ENCODE measurements around the gene UBAC2. TPM values are rescaled to one million over a fixed set of nuclear protein-coding genes. Genes with fewer than 3 reads are reported as not detected.
"Not testable (repeated sequence)": the region's sequence is repeated elsewhere in the genome, so short reads cannot be mapped to it uniquely, and the experiment has no call there.

UBAC2 gene
- total and polyA plus RNA-seq, 7 donors = 31.8 to 73.9 (median 47.6) TPM

DNA sequence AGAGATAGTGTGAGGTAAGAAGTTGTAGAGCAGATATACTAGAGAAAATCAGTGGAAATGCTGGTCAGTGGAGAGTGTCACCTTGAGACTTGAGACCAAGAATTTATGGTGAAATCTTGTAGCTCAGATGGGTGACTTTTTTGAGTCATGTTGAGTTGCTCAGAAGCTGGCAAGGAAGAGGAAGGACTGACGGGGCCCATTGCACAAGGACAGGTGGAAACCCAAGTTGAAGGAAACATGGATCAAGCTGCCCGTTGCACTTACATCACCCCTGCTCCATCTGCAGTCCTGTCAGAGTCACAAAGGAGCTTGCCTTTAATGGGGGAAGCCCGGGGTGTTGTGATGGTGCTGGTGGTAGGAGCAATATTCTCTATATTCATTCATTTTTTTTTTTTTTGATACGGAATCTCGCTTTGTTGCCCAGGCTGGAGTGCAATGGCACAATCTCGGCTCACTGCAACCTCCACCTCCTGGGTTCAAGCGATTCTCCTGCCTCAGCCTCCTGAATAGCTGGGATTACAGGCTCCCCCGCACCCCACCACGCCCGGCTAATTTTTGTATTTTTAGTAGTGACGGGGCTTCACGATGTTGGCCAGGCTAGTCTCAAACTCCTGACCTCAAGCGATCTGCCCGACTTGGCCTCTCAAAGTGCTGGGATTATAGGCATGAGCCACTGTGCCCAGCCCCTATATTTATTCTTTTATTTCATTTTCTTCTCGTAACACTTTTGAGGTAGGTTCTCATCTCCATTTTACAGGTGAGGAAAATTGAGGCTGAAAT lies 27.4 kb downstream of the UBAC2 start:
- intact Hi-C loops (cut with DNase I) = no loop called here
- Histone ChIP-seq H3K4me3 (no peak overlapping the region), H3K27ac (peak overlapping the region in 1 of 4 donors; percentile 56), H3K9me3 (no peaks in the 10 kb centered on the region), H3K27me3 (no peaks in the 10 kb centered on the region), H3K36me3 (no peaks in the 10 kb centered on the region), H3K4me1 (peaks cover 0 to 35% (median 16%) of the 10 kb centered on the region in 4 donors)
- TF ChIP-seq EP300 (IDR thresholded peaks at IDR 0.05) (no peak), POLR2A (IDR thresholded peaks at IDR 0.05) (no peak), POLR2AphosphoS5 (IDR thresholded peaks at IDR 0.05) (no peak)
- TF ChIP-seq, protein P1, sequence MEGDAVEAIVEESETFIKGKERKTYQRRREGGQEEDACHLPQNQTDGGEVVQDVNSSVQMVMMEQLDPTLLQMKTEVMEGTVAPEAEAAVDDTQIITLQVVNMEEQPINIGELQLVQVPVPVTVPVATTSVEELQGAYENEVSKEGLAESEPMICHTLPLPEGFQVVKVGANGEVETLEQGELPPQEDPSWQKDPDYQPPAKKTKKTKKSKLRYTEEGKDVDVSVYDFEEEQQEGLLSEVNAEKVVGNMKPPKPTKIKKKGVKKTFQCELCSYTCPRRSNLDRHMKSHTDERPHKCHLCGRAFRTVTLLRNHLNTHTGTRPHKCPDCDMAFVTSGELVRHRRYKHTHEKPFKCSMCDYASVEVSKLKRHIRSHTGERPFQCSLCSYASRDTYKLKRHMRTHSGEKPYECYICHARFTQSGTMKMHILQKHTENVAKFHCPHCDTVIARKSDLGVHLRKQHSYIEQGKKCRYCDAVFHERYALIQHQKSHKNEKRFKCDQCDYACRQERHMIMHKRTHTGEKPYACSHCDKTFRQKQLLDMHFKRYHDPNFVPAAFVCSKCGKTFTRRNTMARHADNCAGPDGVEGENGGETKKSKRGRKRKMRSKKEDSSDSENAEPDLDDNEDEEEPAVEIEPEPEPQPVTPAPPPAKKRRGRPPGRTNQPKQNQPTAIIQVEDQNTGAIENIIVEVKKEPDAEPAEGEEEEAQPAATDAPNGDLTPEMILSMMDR (IDR thresholded peaks at IDR 0.05) = no peak
- DNase-seq = no peak
- 83 to 86% methylated on average over 15 of the region's 15 CpGs for WGBS, 2 donors

DNA sequence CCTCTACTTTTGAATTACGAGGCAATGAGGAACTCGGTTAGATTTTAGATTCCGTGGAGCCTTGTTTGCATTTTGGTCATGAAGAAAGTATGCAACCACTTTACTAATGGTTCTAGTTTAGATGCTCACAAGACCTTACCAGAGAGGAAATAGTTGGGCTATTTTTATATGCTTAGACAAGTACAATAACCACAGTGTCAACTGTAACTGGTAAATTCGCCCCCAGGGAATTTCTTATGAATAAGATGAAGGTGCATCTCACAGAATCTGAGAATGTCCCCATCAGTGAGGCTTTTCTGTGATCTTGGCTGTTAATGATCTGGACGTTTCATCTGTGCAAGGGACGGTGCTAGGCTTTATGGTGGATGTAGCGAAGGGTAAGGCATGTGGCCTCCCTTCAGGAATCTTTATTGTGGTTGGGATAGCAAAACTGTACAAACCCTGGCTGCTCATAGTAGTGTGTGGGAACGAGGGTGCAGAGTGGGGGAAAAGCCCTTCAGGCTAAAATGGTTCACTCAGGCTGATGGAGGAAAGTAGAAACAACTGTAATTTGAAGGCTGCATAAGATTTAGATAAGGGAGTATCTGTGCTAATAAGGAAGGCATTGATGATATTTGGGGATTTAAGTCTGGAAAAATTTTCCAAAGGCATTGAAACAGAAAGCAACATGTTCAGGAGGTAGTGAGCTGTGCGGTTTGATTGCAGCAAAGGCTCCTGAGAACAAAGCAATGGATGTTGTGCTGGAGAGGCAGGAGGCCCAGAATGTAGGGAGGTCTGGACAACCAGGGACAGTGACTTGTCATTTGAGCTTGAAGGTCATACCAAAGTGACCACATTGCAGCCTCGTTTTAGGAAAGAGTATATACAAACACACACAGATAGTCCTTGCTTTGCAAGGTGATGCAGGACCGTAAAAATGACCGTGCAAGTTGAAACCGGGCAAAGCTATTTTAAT lies 28.4 kb downstream of the UBAC2 start:
- peaks cover 0 to 31% (median 16%) of the 10 kb centered on the region in 4 donors for H3K4me1 ChIP-seq
- no peaks in the 10 kb centered on the region for H3K27me3 ChIP-seq
- H3K27ac ChIP-seq = peak overlapping the region in 1 of 4 donors; percentile 56
- no peak for TF ChIP-seq POLR2AphosphoS5 (IDR thresholded peaks at IDR 0.05)
- 46 to 65% methylated on average over 13 of the region's 13 CpGs for WGBS, 2 donors
- no peaks in the 10 kb centered on the region for H3K9me3 ChIP-seq
- no peak for DNase-seq
- no peaks in the 10 kb centered on the region for H3K36me3 ChIP-seq
- intact Hi-C loops (cut with DNase I) = no loop called here
- H3K4me3 ChIP-seq = no peak overlapping the region

DNA sequence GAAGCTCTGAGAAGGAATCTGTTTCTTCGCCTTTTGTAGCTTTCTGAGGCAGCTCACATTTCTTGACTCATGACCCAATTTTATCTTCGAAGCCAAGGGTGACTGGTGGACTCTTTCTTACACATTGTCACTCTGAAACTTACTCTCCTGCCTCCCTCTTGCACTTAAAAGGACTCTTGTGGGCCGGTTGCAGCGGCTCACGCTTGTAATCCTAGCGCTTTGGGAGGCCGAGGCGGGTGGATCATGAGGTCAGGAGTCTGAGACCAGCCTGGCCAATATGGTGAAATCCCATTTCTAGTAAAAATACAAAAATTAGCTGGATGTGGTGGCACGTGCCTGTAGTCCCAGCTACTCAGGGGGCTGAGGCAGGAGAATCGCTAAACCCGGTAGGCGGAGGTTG lies 29.9 kb downstream of the UBAC2 start:
- H3K9me3 ChIP-seq; H3K27me3 ChIP-seq; DNase-seq; H3K36me3 ChIP-seq; H3K4me3 ChIP-seq; intact Hi-C loops (cut with DNase I); H3K27ac ChIP-seq: not testable (repeated sequence)
- WGBS, 2 donors = 93 to 95% methylated on average over 12 of the region's 12 CpGs
- H3K4me1 ChIP-seq = peaks cover 0 to 28% (median 16%) of the 10 kb centered on the region in 4 donors

DNA sequence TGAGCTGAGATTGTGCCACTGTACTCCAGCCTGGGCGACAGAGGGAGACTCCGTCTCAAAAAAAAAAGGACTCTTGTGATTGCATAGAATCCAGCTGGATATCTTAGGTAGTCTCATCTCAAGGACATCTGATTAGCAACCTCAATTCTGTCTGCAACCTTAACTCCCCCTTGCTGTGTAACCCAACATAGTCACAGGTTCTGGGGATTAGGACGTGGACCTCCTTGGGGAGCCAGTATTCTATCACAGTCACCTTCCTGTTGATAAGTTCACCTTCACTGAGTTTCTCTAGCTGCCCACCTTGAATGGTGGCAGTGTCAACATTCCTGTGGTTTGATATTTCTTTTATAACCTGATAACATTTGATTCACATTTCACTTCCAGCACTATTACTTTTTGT lies 30.3 kb downstream of the UBAC2 start:
- 78 to 81% methylated on average over 3 of the region's 3 CpGs for WGBS, 2 donors

DNA sequence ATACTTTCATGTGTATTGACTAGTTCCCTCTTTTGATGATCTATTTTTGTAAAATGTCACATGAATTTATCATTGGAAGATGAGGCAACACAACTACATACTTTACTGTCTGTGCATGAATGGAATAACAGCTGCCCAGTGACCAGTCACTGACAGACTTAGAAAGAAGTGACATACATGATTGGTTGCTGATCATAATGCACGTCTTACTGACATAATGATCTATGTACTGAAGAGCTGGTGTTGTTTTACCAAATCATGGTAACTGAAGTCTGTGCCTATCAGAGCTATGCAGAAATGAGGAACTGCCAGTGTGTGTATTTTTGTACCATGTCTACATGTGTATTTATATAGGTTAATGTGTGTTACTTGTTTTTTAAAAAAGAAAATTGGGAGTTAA lies 31.1 kb downstream of the UBAC2 start:
- H3K9me3 ChIP-seq = no peaks in the 10 kb centered on the region
- no peaks in the 10 kb centered on the region for H3K27me3 ChIP-seq
- H3K4me3 ChIP-seq = no peak overlapping the region
- DNase-seq = no peak
- TF ChIP-seq, protein P1 (IDR thresholded peaks at IDR 0.05) = no peak
- TF ChIP-seq EP300 (IDR thresholded peaks at IDR 0.05) (no peak), POLR2A (IDR thresholded peaks at IDR 0.05) (no peak)
- intact Hi-C loops (cut with DNase I) = no loop called here
- H3K36me3 ChIP-seq = no peaks in the 10 kb centered on the region
- no peak overlapping the region for H3K27ac ChIP-seq
- peaks cover 0 to 27% (median 13%) of the 10 kb centered on the region in 4 donors for H3K4me1 ChIP-seq
- 50 to 55% methylated on average over 1 of the region's 1 CpG for WGBS, 2 donors

More for the DNA sequence above, 30.3 kb downstream of the UBAC2 start:
- H3K4me3 ChIP-seq = no peak overlapping the region
- no peak for DNase-seq
- intact Hi-C loops (cut with DNase I) = no loop called here
- H3K36me3 ChIP-seq = no peaks in the 10 kb centered on the region
- peaks cover 0 to 27% (median 16%) of the 10 kb centered on the region in 4 donors for H3K4me1 ChIP-seq
- no peaks in the 10 kb centered on the region for H3K9me3 ChIP-seq
- TF ChIP-seq, protein P1 (IDR thresholded peaks at IDR 0.05) = no peak
- TF ChIP-seq POLR2A (IDR thresholded peaks at IDR 0.05) (no peak), POLR2AphosphoS5 (IDR thresholded peaks at IDR 0.05) (no peak), EP300 (IDR thresholded peaks at IDR 0.05) (no peak)
- no peak overlapping the region for H3K27ac ChIP-seq
- no peaks in the 10 kb centered on the region for H3K27me3 ChIP-seq

Data from sigmoid colon (tissue), 7 donors.